Measurements from ENCODE around the gene SIN3A. TPM values are rescaled to one million over a fixed set of nuclear protein-coding genes. Genes with fewer than 3 reads are reported as not detected.

Gene SIN3A
- total and polyA plus RNA-seq, 9 of the 15 experiments (the other 6 are each of a cell fraction or from before 2014, with no cell fraction given) = 11.1 to 70.3 (median 25.3) TPM

GRCh38 chr15:75347222-75348033 lies 104.1 kb downstream of the SIN3A start (continued):
- TF ChIP-seq BCL6 (CRISPR knock-in tag; IDR thresholded peaks at IDR 0.05) = no peak
- no peak for TF ChIP-seq SMAD2 (IDR thresholded peaks at IDR 0.05; ENCODE audit: low read depth, low read length)
- TF ChIP-seq SPI1 (IDR thresholded peaks at IDR 0.05; ENCODE audit: borderline replicate concordance, low read depth, low read length) = no peak
- TF ChIP-seq SIN3A (IDR thresholded peaks at IDR 0.05; ENCODE audit: borderline replicate concordance in 2 of 2, control insufficient read depth in 1 of 2, low read depth in 2 of 2, low read length in 2 of 2) = no peak
- no peak for TF ChIP-seq NFYB (IDR thresholded peaks at IDR 0.05; ENCODE audit: extremely low read depth, insufficient read length)
- TF ChIP-seq GABPB2 (CRISPR knock-in tag; conservative IDR thresholded peaks at IDR 0.05) = no peak
- no peak for TF ChIP-seq CBX8 (IDR thresholded peaks at IDR 0.05; ENCODE audit: borderline replicate concordance, extremely low read depth, low read depth, low read length, poor library complexity, severe bottlenecking)
- no peak for TF ChIP-seq FOXA1 (IDR thresholded peaks at IDR 0.05; ENCODE audit: borderline replicate concordance)
- no peak for TF ChIP-seq MTA1 (IDR thresholded peaks at IDR 0.05; ENCODE audit: borderline replicate concordance)
- TF ChIP-seq, protein P1, sequence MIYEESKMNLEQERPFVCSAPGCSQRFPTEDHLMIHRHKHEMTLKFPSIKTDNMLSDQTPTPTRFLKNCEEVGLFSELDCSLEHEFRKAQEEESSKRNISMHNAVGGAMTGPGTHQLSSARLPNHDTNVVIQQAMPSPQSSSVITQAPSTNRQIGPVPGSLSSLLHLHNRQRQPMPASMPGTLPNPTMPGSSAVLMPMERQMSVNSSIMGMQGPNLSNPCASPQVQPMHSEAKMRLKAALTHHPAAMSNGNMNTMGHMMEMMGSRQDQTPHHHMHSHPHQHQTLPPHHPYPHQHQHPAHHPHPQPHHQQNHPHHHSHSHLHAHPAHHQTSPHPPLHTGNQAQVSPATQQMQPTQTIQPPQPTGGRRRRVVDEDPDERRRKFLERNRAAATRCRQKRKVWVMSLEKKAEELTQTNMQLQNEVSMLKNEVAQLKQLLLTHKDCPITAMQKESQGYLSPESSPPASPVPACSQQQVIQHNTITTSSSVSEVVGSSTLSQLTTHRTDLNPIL (CRISPR knock-in tag; IDR thresholded peaks at IDR 0.05) = no peak
- no peak for TF ChIP-seq MCM3 (IDR thresholded peaks at IDR 0.05)
- TF ChIP-seq KLF16 (IDR thresholded peaks at IDR 0.05) = no peak
- TF ChIP-seq HMG20B (CRISPR knock-in tag; IDR thresholded peaks at IDR 0.05) = no peak
- TF ChIP-seq KAT2B (IDR thresholded peaks at IDR 0.05; ENCODE audit: low read depth, low read length) = no peak
- no peak for TF ChIP-seq SIRT6 (IDR thresholded peaks at IDR 0.05; ENCODE audit: low read depth, low read length)
- TF ChIP-seq RBM14 (IDR thresholded peaks at IDR 0.05; ENCODE audit: borderline replicate concordance, insufficient read depth, low read depth, low read length) = no peak
- TF ChIP-seq TEAD2 (tag; IDR thresholded peaks at IDR 0.05) = no peak
- TF ChIP-seq MCM2 (IDR thresholded peaks at IDR 0.05; ENCODE audit: low read depth) = no peak
- no peak for TF ChIP-seq SMARCE1 (IDR thresholded peaks at IDR 0.05)
- TF ChIP-seq, protein P2, sequence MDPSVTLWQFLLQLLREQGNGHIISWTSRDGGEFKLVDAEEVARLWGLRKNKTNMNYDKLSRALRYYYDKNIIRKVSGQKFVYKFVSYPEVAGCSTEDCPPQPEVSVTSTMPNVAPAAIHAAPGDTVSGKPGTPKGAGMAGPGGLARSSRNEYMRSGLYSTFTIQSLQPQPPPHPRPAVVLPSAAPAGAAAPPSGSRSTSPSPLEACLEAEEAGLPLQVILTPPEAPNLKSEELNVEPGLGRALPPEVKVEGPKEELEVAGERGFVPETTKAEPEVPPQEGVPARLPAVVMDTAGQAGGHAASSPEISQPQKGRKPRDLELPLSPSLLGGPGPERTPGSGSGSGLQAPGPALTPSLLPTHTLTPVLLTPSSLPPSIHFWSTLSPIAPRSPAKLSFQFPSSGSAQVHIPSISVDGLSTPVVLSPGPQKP (CRISPR knock-in tag; IDR thresholded peaks at IDR 0.05) = no peak
- TF ChIP-seq PCBP1 (IDR thresholded peaks at IDR 0.05; ENCODE audit: low read depth, low read length, poor library complexity, severe bottlenecking) = no peak
- TF ChIP-seq ZNF253 (CRISPR knock-in tag; conservative IDR thresholded peaks at IDR 0.05) = no peak
- TF ChIP-seq THRAP3 (IDR thresholded peaks at IDR 0.05; ENCODE audit: borderline replicate concordance) = no peak
- no peak for TF ChIP-seq CLOCK (CRISPR knock-in tag; IDR thresholded peaks at IDR 0.05; ENCODE audit: borderline replicate concordance)
- TF ChIP-seq RNF2 (IDR thresholded peaks at IDR 0.05) = no peak
- no peak for TF ChIP-seq NCOA1 (IDR thresholded peaks at IDR 0.05; ENCODE audit: low read depth)

Data from K562 (cell line).